Measurements from ENCODE around the gene PDIA5.
"Not testable (repeated sequence)": the region's sequence is repeated elsewhere in the genome, so short reads cannot be mapped to it uniquely, and the experiment has no call there.

Gene PDIA5

DNA sequence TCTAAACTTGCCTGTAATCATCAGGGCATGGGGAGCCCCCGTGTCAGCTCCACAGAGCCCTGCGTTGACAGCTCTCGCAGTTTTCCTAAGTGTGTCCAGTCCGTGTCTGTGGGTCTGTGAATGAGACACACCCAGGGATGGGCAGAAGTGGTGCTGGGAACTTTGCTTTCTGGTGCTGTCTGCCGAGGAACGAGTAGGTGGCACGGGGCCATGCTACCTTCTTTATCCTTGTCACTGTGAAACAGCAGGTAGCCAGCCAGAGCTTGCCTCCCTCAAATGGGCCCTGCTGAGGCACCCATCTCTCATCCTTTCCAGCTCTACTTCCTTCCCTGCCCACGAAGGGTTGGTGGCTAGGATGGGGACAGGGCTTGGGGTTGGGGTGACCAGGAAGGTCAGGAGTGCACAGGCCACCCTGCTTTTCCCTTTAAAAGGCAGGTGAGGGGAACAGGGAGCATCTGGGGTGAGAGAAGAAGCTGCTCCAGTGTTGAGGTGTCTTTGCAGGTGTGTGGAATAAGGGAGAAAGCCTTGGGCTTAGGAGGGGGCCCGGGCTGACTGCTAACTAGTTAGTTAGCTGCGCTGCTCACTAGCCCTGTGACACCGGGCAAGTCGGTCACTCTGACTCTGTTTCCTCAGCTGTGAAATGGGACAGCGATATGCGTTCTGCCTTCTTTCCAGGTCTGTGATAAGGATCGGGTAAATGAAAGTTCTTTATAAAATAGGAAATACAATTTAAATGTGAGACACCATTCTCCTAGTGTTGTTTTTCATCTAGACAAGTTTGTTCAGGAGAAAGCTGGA, 27.9 kb downstream of the PDIA5 start:
- DNase-seq = no peak

DNA sequence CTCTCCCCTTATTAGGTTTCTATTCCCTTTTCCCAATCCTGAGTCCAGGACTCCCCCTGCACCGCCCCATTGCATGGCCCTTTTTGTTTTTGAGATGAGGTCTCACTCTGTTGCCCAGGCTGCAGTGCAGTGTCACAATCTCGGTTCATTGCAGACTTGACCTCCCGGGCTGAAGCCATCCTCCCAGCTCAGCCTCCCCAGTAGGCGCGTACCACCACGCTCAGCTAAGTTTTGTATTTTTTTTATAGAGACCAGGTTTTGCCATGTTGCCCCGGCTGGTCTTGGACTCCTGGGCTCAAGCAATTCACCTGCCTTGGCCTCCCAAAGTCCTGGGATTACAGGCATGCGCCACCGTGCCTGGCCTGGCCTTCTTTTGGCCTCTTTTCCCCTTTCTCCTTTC, 29.3 kb downstream of the PDIA5 start:
- DNase-seq = no peak

DNA sequence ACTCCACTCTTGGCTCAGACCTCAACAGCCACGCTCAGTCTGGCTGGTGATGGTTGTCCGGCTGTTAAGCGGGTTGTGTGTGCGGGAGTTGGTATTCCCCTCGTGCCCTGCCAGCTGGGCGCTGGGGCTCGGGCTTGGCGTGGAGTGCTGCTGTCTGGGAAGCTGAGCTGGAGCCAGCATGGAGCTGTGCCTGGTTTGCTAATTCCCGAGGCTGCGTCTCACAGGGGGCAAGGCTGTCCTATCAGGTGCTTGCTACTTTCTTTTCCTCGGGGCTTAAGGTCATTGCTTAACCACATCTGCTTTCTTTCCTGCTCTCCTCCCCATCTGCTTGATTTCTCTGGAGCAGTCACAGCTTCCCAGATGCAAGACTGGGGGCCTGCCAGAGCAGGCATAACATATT, 29.9 kb downstream of the PDIA5 start:
- no peak for DNase-seq

DNA sequence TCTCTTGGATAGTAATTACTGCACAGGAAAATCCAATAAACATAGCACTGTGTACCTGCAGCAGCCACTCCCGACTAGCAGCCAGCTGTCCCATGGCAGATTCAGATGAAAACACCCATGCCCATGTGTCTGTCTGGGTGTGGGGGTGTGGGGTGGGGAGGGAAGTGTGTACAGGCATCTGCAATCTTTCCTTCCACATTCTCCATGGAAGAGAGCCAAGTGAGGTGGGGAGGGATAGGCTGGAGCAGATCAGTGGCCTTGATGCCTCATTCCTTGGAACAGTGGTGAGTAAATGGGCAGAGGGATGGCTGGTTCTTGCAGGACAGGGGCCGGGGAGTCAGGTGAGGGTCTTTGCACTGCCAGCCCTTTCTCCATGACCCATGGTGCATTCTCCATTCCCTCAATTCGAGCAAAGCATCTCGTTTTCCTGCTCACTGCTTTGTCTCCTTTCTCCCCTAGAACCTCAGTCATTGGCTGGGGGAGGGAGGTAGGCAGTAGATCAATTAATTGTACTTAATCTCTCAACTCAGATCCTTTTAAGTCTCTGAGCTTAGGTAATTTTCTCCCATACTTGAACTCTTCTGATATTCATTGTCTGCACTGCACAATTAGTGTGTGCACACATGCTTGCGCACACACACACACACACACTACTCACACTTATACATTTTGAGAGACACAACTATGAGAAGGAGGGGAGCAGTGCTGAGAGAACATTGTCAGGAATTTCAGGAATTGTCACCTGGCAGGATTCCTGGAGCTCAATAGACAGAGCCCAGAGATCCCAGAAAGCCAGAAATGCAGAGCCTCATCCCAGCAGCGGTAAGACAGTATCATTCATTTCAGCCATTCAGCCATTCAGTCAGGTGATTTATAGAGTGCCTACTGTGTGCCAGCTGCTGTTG, 31.9 kb downstream of the PDIA5 start:
- DNase-seq = no peak

DNA sequence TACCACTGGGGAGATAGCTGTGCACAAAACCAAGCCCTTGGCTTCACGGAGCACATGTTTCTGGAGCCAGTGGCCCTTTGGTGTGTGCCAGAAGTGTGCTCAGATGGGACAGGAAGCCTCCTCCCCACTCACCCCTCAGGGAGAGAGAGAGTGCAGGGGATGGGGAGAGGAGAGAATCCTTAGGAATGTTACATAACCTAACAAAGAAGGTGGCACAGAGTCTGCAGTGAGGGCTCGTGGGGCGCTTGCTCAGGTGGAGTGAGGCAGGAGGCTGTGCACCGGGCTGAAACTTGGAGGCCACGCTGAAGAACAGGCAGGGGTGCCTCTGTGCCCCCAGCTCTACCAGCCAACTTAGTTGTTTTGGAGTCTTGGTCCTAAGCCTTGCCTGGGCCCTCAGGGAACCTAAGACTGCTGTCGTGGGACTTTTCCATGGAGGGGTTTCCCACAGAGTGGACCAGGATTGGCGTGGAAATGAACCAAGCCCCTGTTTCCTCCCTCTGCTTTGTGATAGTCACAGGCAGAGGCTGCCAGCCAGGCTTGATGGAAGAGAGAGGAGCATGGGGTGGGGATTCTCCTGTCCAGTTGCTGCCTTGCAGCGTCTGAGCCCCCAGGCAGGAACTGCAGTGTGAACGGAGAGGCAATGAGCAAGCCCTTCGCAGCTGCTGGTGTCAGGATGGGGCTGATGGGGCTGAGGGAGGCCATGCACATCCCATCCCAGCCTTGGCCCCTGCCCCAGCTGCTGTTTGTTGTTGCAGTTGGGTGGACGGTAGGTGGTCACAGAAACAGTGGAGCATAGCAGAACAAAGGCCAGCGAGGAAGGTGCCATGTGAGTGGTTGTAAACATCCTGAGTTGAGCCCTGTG, 32.7 kb downstream of the PDIA5 start:
- DNase-seq = no peak

DNA sequence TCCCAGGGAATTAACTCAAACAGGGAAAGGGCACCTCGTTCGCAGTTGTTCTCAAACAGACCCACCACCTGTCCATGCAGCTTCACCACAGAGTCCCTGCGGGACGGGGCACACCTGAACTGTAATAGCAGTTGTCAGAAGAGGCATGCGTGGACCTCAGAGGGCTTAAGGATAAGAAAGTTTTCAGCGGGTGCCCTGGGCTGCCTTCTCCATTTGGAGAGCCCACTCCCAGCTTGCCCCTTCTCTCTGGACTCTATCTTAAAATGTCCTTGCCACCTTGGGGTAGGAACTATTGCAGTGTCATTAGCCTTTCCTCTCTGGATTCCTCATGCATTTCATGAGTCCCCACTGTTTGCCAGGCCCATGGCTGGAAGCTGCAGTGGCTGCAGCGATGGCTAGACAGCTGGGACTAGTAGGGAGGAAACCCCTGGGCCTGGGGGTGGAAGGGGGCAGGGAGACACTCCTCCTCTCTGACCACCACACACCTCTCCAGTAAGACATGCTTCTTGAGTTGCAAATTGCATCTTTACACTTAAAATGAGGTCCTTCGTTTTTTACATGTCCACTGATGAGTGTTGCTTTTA, 33.5 kb downstream of the PDIA5 start:
- DNase-seq = no peak

DNA sequence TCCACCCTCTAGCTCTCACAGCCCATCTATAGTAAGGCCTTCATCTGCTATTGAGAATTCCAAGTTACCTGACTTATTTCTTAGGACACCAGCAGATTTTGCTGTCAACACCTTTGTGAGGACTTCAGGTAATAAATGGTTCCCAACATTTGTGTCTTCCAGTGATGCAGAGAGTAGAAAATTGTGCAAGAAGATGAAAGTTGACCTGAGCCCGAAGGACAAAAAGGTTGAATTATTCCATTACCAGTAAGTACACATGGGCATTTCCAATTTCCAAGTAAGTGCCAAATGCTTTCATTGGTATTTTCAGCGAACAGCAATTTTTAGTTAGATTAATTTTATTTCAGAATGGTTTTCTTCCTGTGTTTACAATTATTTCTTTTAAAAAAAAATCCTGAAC, 35.4 kb downstream of the PDIA5 start:
- DNase-seq = no peak

DNA sequence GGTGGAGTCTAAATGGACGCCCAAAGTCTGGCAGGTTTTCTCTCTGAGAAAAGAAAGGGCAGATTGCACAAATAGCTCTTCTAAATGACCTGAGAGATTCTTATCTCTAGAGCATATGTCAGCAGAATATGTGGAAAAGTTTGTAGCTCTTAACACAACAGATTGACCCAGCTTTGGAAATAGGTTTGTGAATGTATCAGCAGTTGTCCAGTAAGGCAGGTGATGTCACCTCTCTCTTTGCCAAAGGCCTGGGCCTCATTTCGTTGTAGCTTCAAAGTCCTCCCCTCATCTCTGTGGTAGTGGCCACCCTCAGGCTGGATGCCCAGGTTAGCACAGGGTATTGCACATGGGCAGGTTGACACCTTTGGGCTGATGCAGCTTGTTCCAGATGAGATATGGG, 36.0 kb downstream of the PDIA5 start:
- DNase-seq = no peak

DNA sequence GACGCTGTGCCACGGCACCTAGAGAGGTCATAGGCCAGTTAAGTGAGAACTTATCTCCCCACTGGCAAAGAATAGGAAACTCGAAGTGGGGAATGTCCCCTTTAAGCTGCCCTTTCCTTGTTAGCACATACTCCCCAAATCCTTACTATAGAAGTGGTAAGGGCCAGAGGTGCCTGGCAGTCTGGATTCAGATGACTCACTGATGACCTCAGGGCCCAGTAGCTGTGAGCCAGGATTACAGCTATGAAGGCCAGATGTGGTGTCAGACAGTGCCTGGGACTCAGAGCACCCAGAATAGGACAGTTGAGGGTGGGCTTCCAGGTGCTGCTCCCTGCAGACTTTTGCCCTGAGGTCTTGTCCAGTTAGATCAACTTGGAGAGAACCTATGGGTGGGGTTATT, 37.7 kb downstream of the PDIA5 start:
- no peak for DNase-seq

DNA sequence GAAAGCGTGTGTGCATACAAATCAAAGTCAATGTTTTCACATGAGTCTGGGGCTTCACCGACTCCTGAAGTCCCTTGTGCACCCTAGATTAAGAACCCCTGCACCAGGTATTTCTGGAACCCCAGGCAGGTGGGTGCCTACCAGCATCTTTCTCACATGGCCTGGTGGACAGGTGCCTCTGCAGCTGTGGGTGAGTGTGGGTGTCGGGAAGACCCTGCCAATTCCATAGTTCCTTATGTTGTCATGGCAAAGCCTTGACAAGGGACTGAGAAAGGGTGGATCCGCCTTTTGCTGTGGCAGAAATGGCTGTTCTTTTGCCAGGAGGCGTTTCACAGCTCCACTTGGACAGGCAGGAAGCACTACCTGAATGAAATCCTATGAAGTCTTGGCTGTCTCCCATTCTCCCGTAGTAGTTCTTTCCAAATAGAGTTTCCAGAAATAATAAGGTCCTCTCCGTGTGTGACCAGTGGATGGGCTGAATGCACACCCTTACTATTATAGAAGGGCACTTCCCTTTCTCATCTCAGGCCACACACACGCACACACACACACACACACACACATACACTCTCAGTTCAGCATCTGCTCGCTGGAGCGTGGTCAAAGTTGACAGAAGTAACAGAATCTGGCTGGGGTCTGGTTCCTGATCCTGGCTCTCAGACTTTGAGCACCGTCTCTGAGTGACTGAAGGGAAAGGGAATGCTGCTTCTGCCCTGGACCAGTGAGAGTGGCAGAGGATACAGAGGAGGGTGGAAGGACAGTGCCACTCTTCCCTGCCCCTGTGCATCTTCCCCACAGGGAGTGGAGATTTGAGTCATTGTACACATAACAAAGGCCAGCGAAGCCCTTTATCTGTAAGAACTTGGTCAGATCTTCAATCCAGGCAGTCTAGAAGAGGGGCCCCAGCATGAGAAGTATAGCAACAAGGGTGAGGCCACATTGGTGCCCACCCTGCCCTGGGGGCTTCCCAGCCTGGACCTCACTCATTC, 38.7 kb downstream of the PDIA5 start:
- no peak for DNase-seq

DNA sequence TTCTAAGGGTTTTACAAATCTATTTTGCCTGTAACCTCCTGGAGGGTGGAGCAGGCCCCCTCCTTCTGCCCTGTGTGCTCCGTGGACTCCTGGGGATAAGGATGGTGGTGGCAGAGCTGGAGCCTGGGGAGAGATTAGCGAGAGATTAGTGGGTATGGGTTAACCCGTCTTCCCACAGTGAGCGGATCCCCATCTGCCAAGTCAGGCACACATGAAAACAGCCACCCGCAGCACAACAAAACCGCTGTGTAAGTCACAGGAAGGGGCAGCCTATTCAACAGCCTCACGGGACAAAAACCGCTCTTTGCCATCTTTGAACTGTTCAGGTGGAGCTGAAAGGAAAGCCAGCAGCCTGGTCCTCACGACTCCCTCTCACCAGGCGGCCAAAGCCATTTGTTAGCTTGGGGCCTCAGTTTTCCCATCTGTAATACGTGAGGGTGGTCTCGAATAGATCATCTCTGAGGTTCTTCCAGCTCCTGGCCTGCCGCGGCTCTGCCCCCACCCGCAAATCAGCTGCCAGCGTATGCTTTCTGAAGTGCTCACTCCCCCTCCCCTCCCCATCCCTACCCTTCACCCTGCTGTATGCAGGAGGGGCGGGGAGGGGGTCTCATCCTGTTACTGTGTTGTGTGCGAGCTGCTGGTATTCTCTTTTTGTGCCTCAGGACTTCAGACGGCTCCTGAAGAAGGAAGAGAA, 43.6 kb downstream of the PDIA5 start:
- DNase-seq = no peak

DNA sequence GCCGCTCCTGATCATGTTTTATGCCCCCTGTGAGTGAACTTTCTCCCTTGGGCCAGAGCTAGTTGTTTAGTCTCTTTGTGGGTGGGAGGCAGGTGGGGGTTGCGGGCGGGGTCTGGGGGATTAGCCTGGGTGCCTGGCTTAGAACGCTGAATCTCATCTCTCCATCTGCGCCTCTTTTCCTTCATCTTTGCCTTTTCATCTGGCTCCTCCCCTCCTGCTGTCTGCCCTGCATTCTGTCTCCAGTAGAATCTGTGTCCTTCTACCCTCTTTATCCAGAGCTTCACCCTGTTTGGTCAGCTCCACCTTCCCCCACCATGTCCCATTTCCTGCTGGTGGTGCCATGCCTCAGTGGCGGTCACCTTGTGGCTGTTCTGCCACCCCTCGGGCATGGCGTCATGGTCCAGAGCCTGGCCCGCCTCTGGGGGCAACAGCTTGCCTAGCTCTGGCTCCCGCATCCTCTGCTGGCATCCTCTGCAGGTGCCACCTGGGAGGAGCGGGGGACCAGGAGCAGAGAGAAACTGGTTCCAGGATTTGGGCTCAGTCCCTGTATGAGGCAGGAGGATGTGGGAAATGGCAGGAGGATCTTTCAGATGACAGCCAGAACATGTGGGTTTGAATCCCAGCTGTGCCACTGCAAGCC, 44.3 kb downstream of the PDIA5 start:
- no peak for DNase-seq

DNA sequence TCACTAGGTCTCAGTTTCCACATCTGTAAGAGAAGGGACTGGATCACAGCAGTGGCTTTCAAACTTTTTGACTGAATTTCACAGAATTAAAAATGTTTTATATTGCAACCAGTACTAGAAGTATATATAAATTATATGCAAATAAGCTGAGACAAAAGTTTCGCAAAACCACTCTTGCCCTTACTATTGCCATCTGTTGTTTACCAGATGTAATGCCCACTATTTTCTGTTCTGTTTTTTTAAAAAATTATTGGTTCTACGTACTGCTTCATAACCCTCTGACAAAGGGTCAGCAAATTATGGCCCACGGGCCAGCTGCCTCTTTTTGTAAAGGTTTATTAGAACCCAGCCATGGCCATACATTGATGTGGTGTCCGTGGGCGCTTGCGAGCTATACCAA, 44.8 kb downstream of the PDIA5 start:
- no peak for DNase-seq

DNA sequence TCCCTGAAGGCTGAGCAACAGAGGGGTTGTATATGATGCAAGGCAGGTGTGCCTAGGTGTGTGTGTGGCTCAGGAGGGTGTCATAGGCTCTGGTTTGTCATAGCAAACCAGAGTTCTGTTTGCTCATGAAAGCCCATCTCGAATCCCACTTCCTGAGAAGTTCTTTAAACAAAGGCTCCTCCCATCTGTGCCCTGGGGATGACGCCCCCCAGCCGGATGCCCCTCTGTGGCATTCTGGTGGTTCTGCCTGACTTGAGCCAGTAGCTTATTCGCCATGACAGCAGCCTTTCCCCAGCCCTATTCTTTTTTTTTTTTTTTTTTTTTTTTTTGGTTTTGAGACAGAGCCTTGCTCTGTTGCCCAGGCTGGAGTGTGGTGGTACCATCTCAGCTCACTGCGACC, 45.4 kb downstream of the PDIA5 start:
- DNase-seq = no peak

DNA sequence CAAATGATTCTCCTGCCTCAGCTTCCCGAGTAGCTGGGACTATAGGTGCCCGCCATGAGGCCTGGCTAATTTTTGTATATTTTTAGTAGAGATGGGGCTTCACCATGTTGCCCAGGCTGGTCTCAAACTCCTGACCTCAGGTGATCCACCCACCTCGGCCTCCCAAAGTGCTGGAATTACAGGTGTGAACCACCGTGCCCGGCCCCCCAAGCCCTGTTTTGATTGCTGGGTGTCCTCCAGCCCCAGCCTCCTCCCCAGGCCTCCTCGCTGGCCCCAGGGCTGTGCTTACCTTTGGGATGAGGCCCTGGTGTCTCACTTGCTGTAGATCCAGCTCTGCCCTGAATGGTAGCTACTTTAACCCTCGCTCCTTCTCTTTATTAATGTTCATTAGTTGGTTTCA, 45.8 kb downstream of the PDIA5 start:
- DNase-seq = not testable (repeated sequence)

DNA sequence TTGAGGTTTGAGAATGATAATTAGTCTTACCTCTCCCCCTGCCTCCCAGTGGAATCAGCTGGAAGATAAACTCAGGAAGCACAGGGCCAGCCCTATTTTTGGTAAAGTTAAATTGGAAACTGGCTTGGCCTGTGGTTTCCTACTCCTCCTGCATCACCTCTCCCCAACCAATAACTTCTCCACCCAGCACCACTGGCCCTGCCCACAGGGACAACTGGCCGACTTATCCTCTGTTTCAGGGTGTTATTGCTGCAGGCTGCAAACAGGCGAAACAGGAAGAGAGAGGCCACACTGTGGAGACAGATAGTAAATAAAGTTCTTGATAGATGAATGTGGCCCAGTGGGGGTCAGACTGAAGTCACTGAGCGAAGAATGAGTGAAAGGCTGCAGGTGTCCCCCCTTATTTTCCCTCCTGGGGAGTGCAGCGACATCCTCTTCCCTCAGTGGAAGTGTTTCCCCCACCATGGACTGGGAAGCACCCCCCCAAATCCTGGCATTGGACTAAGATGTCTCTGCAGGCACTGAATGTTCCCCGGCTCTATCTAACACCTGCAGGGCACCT, 47.1 kb downstream of the PDIA5 start:
- no peak for DNase-seq

DNA sequence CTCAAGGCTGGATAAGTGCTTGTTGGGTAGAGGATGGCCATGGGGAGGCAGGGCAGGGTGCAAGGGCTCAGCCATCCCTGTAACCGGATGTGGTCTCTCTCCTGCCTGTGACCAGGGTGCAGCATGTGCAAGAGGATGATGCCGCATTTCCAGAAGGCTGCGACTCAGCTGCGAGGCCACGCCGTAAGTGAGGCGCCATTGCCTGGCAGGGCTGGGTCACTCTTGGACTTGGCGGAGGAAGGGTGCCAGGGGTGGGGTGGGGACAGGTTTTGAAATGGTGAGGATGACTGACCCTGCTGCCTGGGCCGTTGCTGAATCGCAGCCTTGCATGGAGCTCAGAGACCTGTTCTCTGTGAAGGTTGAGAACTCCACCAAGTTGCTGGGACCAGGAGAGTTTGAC, 49.3 kb downstream of the PDIA5 start:
- no peak for DNase-seq

DNA sequence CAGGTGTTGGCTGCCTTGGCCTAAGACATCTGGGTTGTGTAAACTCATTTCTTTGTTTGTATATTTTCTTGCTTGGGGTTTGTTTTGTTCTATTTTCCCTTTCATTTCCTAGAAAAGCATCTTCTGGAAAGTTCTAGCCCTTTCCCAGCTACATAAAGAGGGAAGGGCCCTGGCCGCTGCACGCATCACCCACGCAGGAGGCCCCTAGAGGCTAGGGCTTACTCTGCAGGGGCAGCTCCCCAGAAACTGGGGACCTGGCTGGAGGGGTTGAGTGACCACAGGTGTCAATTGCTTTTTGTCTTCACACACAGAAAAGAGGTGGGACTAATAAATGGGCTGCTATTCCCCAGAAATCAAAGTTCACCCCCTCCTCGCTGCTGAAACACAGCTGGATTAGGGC, 52.6 kb downstream of the PDIA5 start:
- no peak for DNase-seq

DNA sequence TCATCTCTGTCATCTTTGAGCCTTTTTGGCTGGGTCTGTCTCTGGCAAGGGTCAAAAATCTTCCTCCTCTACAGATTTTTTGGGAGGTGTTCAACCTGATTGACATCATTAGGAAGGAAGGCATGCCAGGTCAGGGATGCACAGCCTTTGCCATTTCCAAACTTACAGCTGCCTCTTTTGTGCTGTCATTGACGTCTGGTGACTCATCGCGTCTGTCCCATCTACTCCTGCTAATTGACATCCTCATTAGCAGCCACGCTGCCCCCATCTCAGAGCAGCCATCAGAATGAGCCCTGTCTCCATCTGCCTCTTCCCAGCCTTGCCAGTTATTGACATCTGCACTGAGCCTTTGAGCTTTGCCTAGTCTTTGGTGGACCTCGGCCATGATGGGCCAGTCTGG, 53.0 kb downstream of the PDIA5 start:
- DNase-seq = no peak

DNA sequence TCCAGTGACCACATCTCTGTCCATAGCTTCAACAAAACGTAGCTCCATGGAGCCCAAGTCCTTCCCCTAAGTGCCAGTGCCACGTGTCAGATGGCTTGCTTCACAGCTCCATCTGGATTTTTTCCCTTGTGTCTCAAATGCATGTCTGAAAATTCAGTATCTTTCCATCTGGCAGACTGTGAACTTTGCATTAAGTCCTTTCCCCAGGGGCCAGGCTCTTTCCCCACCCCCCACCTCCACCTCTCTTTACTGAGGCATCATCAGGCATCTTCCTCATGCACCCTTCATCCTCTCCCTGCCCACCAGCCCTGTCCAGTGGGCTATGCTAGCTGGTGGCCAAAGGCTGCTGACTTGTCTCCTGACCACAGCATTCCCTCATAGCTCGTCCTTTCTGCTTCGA, 53.7 kb downstream of the PDIA5 start:
- DNase-seq = no peak

All from NCI-H1105 (cell line).